ENCODE measurements around the gene CD7.

DNA sequence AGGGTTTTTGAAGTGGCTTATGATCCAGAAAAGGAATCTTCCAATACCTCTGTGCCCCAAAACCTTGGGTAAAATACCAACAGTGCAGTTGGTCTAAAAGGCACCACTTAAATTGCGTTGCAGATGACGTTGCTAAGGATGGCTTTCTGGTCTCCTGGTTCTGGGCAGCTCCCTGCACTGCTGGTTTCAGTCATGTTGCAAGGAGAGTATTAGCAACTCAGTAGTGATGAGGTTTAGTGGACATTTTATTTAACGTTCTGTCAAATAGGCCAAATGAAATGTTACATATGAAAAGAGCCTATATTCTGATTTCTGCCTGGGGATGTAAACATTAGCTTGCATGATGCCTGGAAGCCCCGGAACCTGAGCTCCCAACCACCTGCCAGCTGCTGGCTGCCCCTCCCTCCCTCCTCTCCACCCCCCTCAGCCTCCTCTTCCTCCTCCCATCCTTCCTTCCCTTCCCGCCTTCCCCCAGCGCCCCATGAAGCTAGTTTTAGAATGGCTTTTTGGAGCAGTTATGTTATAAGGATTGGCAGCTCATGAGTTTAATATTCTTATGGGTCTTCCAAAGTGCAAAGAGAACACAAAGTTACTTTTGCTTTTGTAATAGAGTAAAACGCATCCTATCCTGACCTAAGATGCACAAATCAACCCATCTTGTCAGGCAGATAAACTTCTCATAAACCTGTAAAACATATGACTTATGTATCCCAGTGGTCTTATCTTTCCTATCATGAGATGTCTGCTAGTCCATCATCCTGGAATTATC lies 20.7 kb downstream of the CD7 start:
- TF ChIP-seq, protein P1, sequence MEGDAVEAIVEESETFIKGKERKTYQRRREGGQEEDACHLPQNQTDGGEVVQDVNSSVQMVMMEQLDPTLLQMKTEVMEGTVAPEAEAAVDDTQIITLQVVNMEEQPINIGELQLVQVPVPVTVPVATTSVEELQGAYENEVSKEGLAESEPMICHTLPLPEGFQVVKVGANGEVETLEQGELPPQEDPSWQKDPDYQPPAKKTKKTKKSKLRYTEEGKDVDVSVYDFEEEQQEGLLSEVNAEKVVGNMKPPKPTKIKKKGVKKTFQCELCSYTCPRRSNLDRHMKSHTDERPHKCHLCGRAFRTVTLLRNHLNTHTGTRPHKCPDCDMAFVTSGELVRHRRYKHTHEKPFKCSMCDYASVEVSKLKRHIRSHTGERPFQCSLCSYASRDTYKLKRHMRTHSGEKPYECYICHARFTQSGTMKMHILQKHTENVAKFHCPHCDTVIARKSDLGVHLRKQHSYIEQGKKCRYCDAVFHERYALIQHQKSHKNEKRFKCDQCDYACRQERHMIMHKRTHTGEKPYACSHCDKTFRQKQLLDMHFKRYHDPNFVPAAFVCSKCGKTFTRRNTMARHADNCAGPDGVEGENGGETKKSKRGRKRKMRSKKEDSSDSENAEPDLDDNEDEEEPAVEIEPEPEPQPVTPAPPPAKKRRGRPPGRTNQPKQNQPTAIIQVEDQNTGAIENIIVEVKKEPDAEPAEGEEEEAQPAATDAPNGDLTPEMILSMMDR (IDR thresholded peaks at IDR 0.05; ENCODE audit: low read depth, low read length), result no peak
- no peak for TF ChIP-seq EZH2phosphoT487 (IDR thresholded peaks at IDR 0.05; ENCODE audit: low read depth)
